ENCODE data around the gene SCN7A. TPM values are rescaled to one million over a fixed set of nuclear protein-coding genes. Genes with fewer than 3 reads are reported as not detected.
"Not testable (repeated sequence)": the region's sequence is repeated elsewhere in the genome, so short reads cannot be mapped to it uniquely, and the experiment has no call there.

The SCN7A gene
- total RNA-seq, 3 donors from 2014 or later = 0.05 TPM; not detected in 1

GRCh38 chr2:166472332-166472731, 21.7 kb downstream of the SCN7A start:
- Mint-ChIP-seq H3K36me3 (ENCODE audit: insufficient read depth) (no peaks in the 10 kb centered on the region), H3K4me1 (ENCODE audit: low read depth) (no peaks in the 10 kb centered on the region), H3K27me3 (ENCODE audit: low read depth) (no peaks in the 10 kb centered on the region), H3K4me3 (no peak overlapping the region), H3K9me3 (no peaks in the 10 kb centered on the region)
- ATAC-seq (no peak), DNase-seq (no peak)

GRCh38 chr2:166468124-166469024, 25.7 kb downstream of the SCN7A start:
- H3K4me3 Mint-ChIP-seq = no peak overlapping the region
- no peaks in the 10 kb centered on the region for H3K36me3 Mint-ChIP-seq (ENCODE audit: insufficient read depth)
- H3K4me1 Mint-ChIP-seq (ENCODE audit: low read depth) = no peaks in the 10 kb centered on the region
- no peaks in the 10 kb centered on the region for H3K9me3 Mint-ChIP-seq
- DNase-seq = no peak
- ATAC-seq = no peak
- H3K27me3 Mint-ChIP-seq (ENCODE audit: low read depth) = no peaks in the 10 kb centered on the region

DNA sequence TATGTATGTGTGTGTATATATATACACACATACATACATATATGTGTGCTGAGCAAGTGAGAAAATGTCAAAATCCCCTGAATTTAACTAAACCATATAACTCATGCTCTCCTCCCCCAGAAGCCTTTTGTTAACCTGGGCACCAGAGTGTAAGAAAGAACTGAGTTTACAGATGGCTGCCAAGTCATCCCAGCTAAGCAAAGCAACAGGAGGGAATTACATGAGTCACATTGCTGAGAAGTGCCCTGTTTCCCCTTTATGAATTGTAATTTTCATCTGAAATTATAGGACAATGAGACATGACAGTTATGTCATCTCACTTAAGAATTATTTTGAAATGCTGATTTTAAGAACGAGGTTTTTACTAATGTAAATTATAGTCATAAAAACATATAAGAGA, 29.9 kb downstream of the SCN7A start:
- H3K4me3 Mint-ChIP-seq = no peak overlapping the region
- no peaks in the 10 kb centered on the region for H3K4me1 Mint-ChIP-seq (ENCODE audit: low read depth)
- H3K36me3 Mint-ChIP-seq (ENCODE audit: insufficient read depth) = no peaks in the 10 kb centered on the region
- no peak for DNase-seq
- no peak for ATAC-seq
- no peaks in the 10 kb centered on the region for H3K27me3 Mint-ChIP-seq (ENCODE audit: low read depth)
- H3K9me3 Mint-ChIP-seq = no peaks in the 10 kb centered on the region

- H3K27me3 Mint-ChIP-seq (ENCODE audit: low read depth) = no peaks in the 10 kb centered on the region
- no peaks in the 10 kb centered on the region for H3K4me1 Mint-ChIP-seq (ENCODE audit: low read depth)
- no peaks in the 10 kb centered on the region for H3K36me3 Mint-ChIP-seq (ENCODE audit: insufficient read depth)
- ATAC-seq = no peak
- H3K4me3 Mint-ChIP-seq = no peak overlapping the region
- no peaks in the 10 kb centered on the region for H3K9me3 Mint-ChIP-seq
- DNase-seq = no peak
Measured at GRCh38 chr2:166463640-166464039, 30.4 kb downstream of the SCN7A start.

DNA sequence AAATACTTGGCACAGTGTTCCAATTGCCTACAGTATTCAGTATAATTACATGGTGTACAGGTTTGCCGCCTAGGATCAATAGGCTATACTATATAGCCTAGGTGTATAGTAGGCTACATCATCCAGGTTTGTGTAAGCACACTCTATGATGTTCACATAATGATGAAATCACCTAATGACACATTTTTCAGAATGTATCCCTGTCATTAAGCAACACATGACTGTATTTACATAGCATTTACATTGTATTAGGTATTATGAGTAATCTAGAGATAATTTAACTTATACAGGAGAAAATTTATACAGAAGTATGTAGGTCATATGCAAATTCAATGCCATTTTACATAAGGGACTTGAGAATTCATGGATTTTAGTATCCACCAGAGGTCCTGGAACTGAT, 35.4 kb downstream of the SCN7A start:
- no peak for DNase-seq
- Mint-ChIP-seq H3K4me1 (ENCODE audit: low read depth) (no peaks in the 10 kb centered on the region), H3K27me3 (ENCODE audit: low read depth) (no peaks in the 10 kb centered on the region), H3K9me3 (no peaks in the 10 kb centered on the region), H3K36me3 (ENCODE audit: insufficient read depth) (no peaks in the 10 kb centered on the region), H3K4me3 (no peak overlapping the region)
- ATAC-seq = no peak

DNA sequence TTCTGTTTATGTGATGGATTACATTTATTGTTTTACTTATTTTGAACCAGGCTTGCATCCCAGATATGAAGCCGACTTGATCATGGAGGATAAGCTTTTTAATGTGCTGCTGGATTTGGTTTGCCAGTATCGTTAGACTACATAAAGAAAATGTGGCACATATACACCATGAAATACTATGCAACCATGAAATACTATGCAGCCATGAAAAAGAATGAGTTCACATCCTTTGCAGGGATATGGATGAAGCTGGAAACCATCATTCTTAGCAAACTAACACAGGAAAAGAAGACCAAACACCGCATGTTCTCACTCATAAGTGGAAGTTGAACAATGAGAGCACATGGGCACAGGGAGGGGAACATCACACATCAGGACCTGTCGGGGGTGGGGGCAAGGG, 38.2 kb downstream of the SCN7A start:
- ATAC-seq; H3K36me3 Mint-ChIP-seq (ENCODE audit: insufficient read depth); H3K9me3 Mint-ChIP-seq; H3K27me3 Mint-ChIP-seq (ENCODE audit: low read depth); H3K4me1 Mint-ChIP-seq (ENCODE audit: low read depth); DNase-seq; H3K4me3 Mint-ChIP-seq: not testable (repeated sequence)

DNA sequence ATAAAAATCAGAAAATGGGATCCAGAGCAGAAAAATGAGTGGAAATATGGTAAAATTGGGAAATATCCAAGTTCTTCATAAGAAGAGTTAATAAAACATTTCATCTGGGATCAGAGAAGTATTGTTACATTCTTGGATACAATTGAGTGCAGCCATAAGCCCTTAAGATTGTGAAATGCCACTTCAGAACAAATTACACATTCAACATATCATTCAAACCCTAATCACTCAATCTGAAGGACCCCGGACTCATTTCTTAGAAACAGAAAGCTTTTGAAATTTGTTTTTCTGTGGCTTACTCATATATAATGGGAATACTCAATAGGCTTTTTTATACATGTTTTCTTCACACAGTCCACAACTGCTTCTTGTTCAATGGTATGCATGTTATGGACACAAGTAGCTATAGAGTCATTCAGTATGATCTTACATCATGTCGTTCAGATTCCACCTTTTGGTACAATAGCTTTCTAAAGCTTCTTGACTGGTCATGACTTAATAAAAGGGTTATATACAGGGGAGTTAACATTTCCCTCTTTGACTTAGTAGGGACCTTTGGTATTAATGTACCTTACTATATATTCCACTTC, 39.9 kb downstream of the SCN7A start:
- Mint-ChIP-seq H3K4me3 (no peak overlapping the region), H3K27me3 (ENCODE audit: low read depth) (no peaks in the 10 kb centered on the region), H3K4me1 (ENCODE audit: low read depth) (no peaks in the 10 kb centered on the region), H3K36me3 (ENCODE audit: insufficient read depth) (no peaks in the 10 kb centered on the region), H3K9me3 (no peaks in the 10 kb centered on the region)
- ATAC-seq (no peak), DNase-seq (no peak)

- no peaks in the 10 kb centered on the region for H3K4me1 Mint-ChIP-seq (ENCODE audit: low read depth)
- H3K4me3 Mint-ChIP-seq = no peak overlapping the region
- H3K9me3 Mint-ChIP-seq = no peaks in the 10 kb centered on the region
- ATAC-seq (no peak), DNase-seq (no peak)
- no peaks in the 10 kb centered on the region for H3K36me3 Mint-ChIP-seq (ENCODE audit: insufficient read depth)
- no peaks in the 10 kb centered on the region for H3K27me3 Mint-ChIP-seq (ENCODE audit: low read depth)
Measured at GRCh38 chr2:166451468-166451867, 42.6 kb downstream of the SCN7A start.

DNA sequence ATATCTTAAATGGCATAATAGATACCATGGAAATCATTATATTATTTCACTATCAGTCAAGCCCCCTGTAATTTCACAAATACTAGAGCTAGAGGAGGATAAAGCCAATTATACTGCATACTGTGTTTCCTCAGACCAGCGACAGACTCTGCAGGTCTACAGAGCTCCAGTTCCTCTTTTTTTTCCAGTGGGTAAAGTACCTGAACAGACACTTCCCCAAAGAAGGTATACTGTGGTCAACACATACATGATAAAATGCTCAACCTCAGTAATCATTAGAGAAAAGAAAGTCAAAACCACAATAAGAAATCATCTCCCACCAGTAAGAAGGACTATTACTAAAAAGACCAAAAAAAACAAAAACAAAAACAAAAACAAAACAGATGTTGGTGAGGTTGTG, 44.6 kb downstream of the SCN7A start:
- Mint-ChIP-seq H3K4me3 (no peak overlapping the region), H3K9me3 (no peaks in the 10 kb centered on the region)
- ATAC-seq = no peak

GRCh38 chr2:166448106-166448505, 45.9 kb downstream of the SCN7A start:
- Mint-ChIP-seq H3K4me3 (no peak overlapping the region), H3K9me3 (no peaks in the 10 kb centered on the region), H3K4me1 (ENCODE audit: low read depth) (no peaks in the 10 kb centered on the region), H3K36me3 (ENCODE audit: insufficient read depth) (no peaks in the 10 kb centered on the region), H3K27me3 (ENCODE audit: low read depth) (no peaks in the 10 kb centered on the region)
- ATAC-seq = no peak
- DNase-seq = no peak

More for the DNA sequence above, 44.6 kb downstream of the SCN7A start:
- no peaks in the 10 kb centered on the region for H3K36me3 Mint-ChIP-seq (ENCODE audit: insufficient read depth)
- H3K4me1 Mint-ChIP-seq (ENCODE audit: low read depth) = no peaks in the 10 kb centered on the region
- DNase-seq = no peak
- no peaks in the 10 kb centered on the region for H3K27me3 Mint-ChIP-seq (ENCODE audit: low read depth)

- Mint-ChIP-seq H3K27me3 (ENCODE audit: low read depth) (no peaks in the 10 kb centered on the region), H3K4me3 (no peak overlapping the region), H3K9me3 (no peaks in the 10 kb centered on the region), H3K4me1 (ENCODE audit: low read depth) (no peaks in the 10 kb centered on the region), H3K36me3 (ENCODE audit: insufficient read depth) (no peaks in the 10 kb centered on the region)
- DNase-seq (no peak), ATAC-seq (no peak)
Measured at GRCh38 chr2:166444306-166444705, 49.7 kb downstream of the SCN7A start.

DNA sequence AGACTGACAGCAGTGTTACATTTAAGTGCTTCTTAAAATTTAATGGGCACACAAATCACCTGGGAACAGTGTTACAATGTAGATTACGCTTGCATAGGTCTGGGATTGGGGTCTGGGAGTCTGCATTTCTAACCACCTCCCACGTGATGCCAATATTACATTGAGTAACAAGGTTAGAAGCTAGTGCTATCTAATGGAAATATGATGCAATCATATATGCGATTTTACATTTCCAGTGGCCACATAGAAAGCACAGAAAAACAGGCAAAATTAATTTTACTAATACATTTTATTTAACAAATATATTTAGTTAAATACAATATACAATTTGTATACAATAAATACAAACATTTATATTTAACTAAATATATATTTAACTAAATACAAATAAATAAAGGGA, 53.7 kb downstream of the SCN7A start:
- Mint-ChIP-seq H3K4me3 (no peak overlapping the region), H3K4me1 (ENCODE audit: low read depth) (no peaks in the 10 kb centered on the region), H3K9me3 (no peaks in the 10 kb centered on the region), H3K36me3 (ENCODE audit: insufficient read depth) (no peaks in the 10 kb centered on the region), H3K27me3 (ENCODE audit: low read depth) (no peaks in the 10 kb centered on the region)
- ATAC-seq = no peak
- no peak for DNase-seq

- H3K9me3 Mint-ChIP-seq = no peaks in the 10 kb centered on the region
- no peak overlapping the region for H3K4me3 Mint-ChIP-seq
- no peaks in the 10 kb centered on the region for H3K27me3 Mint-ChIP-seq (ENCODE audit: low read depth)
- DNase-seq (no peak), ATAC-seq (no peak)
- no peaks in the 10 kb centered on the region for H3K4me1 Mint-ChIP-seq (ENCODE audit: low read depth)
- no peaks in the 10 kb centered on the region for H3K36me3 Mint-ChIP-seq (ENCODE audit: insufficient read depth)
Measured at GRCh38 chr2:166439078-166439477, 55.0 kb downstream of the SCN7A start.

GRCh38 chr2:166436976-166437375, 57.1 kb downstream of the SCN7A start:
- H3K36me3 Mint-ChIP-seq (ENCODE audit: insufficient read depth) = no peaks in the 10 kb centered on the region
- no peaks in the 10 kb centered on the region for H3K9me3 Mint-ChIP-seq
- no peaks in the 10 kb centered on the region for H3K4me1 Mint-ChIP-seq (ENCODE audit: low read depth)
- H3K4me3 Mint-ChIP-seq = no peak overlapping the region
- DNase-seq (no peak), ATAC-seq (no peak)
- H3K27me3 Mint-ChIP-seq (ENCODE audit: low read depth) = no peaks in the 10 kb centered on the region

DNA sequence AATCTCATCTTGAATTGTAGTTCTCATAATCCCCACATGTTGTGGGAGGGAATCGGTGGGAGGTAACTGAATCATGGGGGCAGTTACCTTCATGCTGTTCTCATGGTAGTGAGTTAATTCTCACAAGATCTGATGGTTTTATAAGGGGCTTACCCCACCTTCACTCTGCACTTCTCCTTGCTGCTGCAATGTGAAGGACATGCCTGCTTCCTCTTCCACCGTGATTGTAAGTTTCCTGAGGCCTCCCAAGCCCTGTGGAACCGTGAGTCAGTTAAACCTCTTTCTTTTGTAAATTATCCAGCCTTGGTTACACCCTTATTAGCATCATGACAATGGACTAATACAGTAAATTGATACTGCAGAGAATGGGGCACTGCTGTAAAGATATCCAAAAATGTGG, 57.9 kb downstream of the SCN7A start:
- H3K27me3 Mint-ChIP-seq (ENCODE audit: low read depth) = no peaks in the 10 kb centered on the region
- no peak overlapping the region for H3K4me3 Mint-ChIP-seq
- no peak for ATAC-seq
- H3K36me3 Mint-ChIP-seq (ENCODE audit: insufficient read depth) = no peaks in the 10 kb centered on the region
- H3K4me1 Mint-ChIP-seq (ENCODE audit: low read depth) = no peaks in the 10 kb centered on the region
- no peak for DNase-seq
- H3K9me3 Mint-ChIP-seq = no peaks in the 10 kb centered on the region

Data from activated T-cell treated with anti-CD3 and anti-CD28 coated beads, Interleukin-2, amount 50 U/mL, for 4 hours (primary cell).